B cell (primary cell): ENCODE data around the gene CADM2.

Source experiments
- EZH2 ChIP-seq: IDR thresholded peaks from 2 replicates; pipeline ENCODE4 v1.6.1; 2012; ENCODE audit warnings: borderline replicate concordance, low read depth, mild to moderate bottlenecking, moderate library complexity, low read length; ENCODE audit not compliant: insufficient read depth, poor library complexity, severe bottlenecking
- TF ChIP-seq, protein P1 (sequence below): fragments of 200-600 bp; IDR thresholded peaks from one replicate; pipeline ENCODE4 v1.8.0; 2022; ENCODE audit warnings: antibody characterized with exemption, mild to moderate bottlenecking

DNA sequence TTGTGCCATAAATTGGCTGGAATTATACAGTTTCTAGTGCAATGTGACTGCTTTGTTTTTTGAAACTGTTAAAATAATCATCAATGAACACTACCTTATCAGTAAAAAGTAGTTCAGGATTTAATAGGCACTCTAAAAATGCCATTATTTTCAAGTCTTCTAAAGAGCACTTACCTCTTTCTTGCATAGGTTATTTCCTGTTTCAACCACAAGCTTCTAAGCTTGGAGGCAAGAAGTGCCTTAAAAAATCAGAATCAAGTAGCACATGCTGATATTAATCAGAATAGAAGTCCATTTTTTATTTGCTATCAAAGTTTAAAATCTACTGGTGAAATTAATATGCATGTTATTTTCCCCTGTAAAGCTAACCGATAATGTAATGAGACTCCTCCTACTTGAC lies 991.6 kb downstream of the CADM2 start:
- TF ChIP-seq, protein P1, sequence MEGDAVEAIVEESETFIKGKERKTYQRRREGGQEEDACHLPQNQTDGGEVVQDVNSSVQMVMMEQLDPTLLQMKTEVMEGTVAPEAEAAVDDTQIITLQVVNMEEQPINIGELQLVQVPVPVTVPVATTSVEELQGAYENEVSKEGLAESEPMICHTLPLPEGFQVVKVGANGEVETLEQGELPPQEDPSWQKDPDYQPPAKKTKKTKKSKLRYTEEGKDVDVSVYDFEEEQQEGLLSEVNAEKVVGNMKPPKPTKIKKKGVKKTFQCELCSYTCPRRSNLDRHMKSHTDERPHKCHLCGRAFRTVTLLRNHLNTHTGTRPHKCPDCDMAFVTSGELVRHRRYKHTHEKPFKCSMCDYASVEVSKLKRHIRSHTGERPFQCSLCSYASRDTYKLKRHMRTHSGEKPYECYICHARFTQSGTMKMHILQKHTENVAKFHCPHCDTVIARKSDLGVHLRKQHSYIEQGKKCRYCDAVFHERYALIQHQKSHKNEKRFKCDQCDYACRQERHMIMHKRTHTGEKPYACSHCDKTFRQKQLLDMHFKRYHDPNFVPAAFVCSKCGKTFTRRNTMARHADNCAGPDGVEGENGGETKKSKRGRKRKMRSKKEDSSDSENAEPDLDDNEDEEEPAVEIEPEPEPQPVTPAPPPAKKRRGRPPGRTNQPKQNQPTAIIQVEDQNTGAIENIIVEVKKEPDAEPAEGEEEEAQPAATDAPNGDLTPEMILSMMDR, result no peak
- TF ChIP-seq EZH2, result no peak
